Measurements from ENCODE around the gene MYMK. TPM values are rescaled to one million over a fixed set of nuclear protein-coding genes. Genes with fewer than 3 reads are reported as not detected.

Gene MYMK
- total and polyA plus RNA-seq, 2 experiments from 2014 or later = not detected

DNA sequence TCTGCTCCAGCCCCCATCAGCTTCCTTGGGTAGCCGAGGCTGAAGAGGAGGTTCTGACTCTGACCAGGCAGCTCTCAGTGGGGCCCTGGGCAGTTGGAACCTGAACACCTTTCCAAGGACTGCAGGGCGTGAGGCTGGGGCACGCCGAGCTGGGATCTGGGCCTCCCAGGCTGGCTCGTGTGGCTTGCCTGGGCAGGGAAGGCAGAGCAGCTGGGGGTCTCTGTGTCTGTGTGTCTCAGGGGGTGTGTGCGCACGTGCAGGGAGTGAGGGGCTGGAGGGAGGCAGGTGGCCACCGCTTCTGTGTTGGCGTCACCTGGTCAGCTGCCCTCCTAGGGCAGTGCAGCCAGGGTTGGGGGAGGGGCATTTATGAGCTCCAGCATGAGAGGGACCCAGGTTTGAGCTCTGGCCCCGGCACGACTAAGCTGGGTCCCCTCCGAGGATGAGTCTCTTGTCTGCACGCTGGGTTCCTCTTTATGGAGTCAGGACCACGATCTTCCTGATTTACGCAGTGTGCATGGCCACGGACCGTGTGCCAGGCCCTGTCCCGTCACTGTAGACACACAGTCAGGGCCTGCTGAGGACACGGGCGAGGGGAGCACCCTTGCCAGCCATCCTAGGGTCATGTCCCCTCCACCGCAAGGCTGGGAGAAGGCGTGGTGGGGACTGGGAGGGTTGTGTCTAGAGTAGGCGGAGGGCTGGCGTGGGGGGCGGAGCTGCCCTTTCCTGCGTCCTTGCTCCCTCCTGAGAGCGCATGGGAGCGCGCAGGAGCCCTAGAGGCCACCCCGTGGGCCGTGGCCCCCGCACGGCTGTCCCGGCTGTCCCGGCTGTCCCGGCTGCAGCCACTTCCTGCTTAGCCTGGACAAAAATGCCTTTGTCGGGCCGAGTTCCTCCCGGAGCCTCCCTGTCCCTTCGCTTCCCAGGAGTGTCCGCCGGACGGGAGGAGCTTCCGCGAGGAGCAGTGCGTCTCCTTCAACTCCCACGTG lies 14.4 kb upstream of the MYMK start (continued):
- TF ChIP-seq, protein P1, sequence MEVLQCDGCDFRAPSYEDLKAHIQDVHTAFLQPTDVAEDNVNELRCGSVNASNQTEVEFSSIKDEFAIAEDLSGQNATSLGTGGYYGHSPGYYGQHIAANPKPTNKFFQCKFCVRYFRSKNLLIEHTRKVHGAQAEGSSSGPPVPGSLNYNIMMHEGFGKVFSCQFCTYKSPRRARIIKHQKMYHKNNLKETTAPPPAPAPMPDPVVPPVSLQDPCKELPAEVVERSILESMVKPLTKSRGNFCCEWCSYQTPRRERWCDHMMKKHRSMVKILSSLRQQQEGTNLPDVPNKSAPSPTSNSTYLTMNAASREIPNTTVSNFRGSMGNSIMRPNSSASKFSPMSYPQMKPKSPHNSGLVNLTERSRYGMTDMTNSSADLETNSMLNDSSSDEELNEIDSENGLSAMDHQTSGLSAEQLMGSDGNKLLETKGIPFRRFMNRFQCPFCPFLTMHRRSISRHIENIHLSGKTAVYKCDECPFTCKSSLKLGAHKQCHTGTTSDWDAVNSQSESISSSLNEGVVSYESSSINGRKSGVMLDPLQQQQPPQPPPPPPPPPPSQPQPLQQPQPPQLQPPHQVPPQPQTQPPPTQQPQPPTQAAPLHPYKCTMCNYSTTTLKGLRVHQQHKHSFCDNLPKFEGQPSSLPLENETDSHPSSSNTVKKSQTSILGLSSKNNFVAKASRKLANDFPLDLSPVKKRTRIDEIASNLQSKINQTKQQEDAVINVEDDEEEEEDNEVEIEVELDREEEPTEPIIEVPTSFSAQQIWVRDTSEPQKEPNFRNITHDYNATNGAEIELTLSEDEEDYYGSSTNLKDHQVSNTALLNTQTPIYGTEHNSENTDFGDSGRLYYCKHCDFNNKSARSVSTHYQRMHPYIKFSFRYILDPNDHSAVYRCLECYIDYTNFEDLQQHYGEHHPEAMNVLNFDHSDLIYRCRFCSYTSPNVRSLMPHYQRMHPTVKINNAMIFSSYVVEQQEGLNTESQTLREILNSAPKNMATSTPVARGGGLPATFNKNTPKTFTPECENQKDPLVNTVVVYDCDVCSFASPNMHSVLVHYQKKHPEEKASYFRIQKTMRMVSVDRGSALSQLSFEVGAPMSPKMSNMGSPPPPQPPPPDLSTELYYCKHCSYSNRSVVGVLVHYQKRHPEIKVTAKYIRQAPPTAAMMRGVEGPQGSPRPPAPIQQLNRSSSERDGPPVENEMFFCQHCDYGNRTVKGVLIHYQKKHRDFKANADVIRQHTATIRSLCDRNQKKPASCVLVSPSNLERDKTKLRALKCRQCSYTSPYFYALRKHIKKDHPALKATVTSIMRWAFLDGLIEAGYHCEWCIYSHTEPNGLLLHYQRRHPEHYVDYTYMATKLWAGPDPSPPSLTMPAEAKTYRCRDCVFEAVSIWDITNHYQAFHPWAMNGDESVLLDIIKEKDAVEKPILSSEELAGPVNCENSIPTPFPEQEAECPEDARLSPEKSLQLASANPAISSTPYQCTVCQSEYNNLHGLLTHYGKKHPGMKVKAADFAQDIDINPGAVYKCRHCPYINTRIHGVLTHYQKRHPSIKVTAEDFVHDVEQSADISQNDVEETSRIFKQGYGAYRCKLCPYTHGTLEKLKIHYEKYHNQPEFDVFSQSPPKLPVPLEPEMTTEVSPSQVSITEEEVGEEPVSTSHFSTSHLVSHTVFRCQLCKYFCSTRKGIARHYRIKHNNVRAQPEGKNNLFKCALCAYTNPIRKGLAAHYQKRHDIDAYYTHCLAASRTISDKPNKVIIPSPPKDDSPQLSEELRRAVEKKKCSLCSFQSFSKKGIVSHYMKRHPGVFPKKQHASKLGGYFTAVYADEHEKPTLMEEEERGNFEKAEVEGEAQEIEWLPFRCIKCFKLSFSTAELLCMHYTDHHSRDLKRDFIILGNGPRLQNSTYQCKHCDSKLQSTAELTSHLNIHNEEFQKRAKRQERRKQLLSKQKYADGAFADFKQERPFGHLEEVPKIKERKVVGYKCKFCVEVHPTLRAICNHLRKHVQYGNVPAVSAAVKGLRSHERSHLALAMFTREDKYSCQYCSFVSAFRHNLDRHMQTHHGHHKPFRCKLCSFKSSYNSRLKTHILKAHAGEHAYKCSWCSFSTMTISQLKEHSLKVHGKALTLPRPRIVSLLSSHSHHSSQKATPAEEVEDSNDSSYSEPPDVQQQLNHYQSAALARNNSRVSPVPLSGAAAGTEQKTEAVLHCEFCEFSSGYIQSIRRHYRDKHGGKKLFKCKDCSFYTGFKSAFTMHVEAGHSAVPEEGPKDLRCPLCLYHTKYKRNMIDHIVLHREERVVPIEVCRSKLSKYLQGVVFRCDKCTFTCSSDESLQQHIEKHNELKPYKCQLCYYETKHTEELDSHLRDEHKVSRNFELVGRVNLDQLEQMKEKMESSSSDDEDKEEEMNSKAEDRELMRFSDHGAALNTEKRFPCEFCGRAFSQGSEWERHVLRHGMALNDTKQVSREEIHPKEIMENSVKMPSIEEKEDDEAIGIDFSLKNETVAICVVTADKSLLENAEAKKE (CRISPR knock-in tag; IDR thresholded peaks at IDR 0.05) = no peak
- TF ChIP-seq, protein P2, sequence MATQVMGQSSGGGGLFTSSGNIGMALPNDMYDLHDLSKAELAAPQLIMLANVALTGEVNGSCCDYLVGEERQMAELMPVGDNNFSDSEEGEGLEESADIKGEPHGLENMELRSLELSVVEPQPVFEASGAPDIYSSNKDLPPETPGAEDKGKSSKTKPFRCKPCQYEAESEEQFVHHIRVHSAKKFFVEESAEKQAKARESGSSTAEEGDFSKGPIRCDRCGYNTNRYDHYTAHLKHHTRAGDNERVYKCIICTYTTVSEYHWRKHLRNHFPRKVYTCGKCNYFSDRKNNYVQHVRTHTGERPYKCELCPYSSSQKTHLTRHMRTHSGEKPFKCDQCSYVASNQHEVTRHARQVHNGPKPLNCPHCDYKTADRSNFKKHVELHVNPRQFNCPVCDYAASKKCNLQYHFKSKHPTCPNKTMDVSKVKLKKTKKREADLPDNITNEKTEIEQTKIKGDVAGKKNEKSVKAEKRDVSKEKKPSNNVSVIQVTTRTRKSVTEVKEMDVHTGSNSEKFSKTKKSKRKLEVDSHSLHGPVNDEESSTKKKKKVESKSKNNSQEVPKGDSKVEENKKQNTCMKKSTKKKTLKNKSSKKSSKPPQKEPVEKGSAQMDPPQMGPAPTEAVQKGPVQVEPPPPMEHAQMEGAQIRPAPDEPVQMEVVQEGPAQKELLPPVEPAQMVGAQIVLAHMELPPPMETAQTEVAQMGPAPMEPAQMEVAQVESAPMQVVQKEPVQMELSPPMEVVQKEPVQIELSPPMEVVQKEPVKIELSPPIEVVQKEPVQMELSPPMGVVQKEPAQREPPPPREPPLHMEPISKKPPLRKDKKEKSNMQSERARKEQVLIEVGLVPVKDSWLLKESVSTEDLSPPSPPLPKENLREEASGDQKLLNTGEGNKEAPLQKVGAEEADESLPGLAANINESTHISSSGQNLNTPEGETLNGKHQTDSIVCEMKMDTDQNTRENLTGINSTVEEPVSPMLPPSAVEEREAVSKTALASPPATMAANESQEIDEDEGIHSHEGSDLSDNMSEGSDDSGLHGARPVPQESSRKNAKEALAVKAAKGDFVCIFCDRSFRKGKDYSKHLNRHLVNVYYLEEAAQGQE (IDR thresholded peaks at IDR 0.05; ENCODE audit: unreplicated experiment) = no peak
- TF ChIP-seq, protein P3, sequence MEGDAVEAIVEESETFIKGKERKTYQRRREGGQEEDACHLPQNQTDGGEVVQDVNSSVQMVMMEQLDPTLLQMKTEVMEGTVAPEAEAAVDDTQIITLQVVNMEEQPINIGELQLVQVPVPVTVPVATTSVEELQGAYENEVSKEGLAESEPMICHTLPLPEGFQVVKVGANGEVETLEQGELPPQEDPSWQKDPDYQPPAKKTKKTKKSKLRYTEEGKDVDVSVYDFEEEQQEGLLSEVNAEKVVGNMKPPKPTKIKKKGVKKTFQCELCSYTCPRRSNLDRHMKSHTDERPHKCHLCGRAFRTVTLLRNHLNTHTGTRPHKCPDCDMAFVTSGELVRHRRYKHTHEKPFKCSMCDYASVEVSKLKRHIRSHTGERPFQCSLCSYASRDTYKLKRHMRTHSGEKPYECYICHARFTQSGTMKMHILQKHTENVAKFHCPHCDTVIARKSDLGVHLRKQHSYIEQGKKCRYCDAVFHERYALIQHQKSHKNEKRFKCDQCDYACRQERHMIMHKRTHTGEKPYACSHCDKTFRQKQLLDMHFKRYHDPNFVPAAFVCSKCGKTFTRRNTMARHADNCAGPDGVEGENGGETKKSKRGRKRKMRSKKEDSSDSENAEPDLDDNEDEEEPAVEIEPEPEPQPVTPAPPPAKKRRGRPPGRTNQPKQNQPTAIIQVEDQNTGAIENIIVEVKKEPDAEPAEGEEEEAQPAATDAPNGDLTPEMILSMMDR (conservative IDR thresholded peaks at IDR 0.05; ENCODE audit: low read depth in 2 of 2) = no peak

Measured in GM23338 (cell line).